Activated CD4-positive, alpha-beta T cell treated with anti-CD3 and anti-CD28 coated beads, Interleukin-2, amount 10 ng/mL, durations not matched to agents 24 days and 14 days (primary cell): Measurements from ENCODE around the gene TMEM129. TPM values are rescaled to one million over a fixed set of nuclear protein-coding genes. Genes with fewer than 3 reads are reported as not detected.
"Not testable (repeated sequence)": the region's sequence is repeated elsewhere in the genome, so short reads cannot be mapped to it uniquely, and the experiment has no call there.

Experiments used
- DNase-seq: peaks from one replicate; pipeline ENCODE4 v3.0.0; 2022
- H3K27ac Mint-ChIP-seq: one replicate; pipeline ENCODE4 v1.8.0; 2022; ENCODE audit warnings: mild to moderate bottlenecking, mixed read lengths
- H3K27me3 Mint-ChIP-seq: one replicate; pipeline ENCODE4 v1.8.0; 2022; ENCODE audit warnings: mixed read lengths
- H3K36me3 Mint-ChIP-seq: one replicate; pipeline ENCODE4 v1.8.0; 2022; ENCODE audit warnings: low read depth, mild to moderate bottlenecking, mixed read lengths
- H3K4me1 Mint-ChIP-seq: one replicate; pipeline ENCODE4 v1.8.0; 2021; ENCODE audit warnings: mixed read lengths
- H3K4me3 Mint-ChIP-seq: one replicate; pipeline ENCODE4 v1.8.0; 2022; ENCODE audit warnings: mild to moderate bottlenecking, moderate library complexity, mixed read lengths
- H3K9me3 Mint-ChIP-seq: one replicate; pipeline ENCODE4 v1.8.0; 2021; ENCODE audit warnings: mixed read lengths
- intact Hi-C: fragments of 100-400 bp; cut with micrococcal nuclease; formaldehyde crosslinking; loops from one replicate; pipeline ENCODE4 v1.15.1; 2023
- total RNA-seq: library from RNA; stranded (reverse); gene quantifications from 2 replicates; pipeline ENCODE4 v1.2.3, GENCODE V29; 2022

Gene TMEM129
- total RNA-seq, 1 donor from 2014 or later = 27.8 TPM

GRCh38 chr4:1682860-1683259 lies 38.3 kb downstream of the TMEM129 start:
- peaks cover 3% of the 10 kb centered on the region for H3K36me3 Mint-ChIP-seq
- peak overlapping the region; percentile 88 for H3K27ac Mint-ChIP-seq
- intact Hi-C loops = loop anchor here (5.0 kb wide), 1 partner anchor 436 kb away; the partner anchor contains the start of gene CTBP1
- peaks cover 12% of the 10 kb centered on the region for H3K4me1 Mint-ChIP-seq
- H3K9me3 Mint-ChIP-seq = no peaks in the 10 kb centered on the region
- peak overlapping the region; percentile 83 for H3K4me3 Mint-ChIP-seq
- H3K27me3 Mint-ChIP-seq = peaks cover 2% of the 10 kb centered on the region
- no peak for DNase-seq

DNA sequence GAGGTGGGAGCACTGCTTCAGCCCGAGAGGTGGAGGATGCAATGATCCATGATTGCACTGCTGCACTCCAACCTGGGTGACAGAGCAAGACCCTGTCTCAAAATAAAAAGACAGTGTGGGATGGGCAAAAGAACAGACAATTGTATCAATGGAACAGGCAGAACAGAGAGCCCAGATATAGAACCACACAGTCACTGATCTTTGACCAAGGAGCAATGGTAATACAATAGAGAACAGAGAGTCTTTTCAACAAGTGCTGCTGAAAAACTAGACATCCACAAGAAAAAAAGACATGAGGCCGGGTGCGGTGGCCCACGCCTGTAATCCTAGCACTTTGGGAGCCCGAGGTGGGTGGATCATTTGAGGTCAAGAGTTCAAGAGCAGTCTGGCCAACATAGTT lies 42.9 kb downstream of the TMEM129 start:
- peaks cover 2% of the 10 kb centered on the region for H3K27me3 Mint-ChIP-seq
- no peak overlapping the region for H3K4me3 Mint-ChIP-seq
- H3K27ac Mint-ChIP-seq = no peak overlapping the region
- DNase-seq = no peak
- intact Hi-C loops = no loop called here
- H3K4me1 Mint-ChIP-seq = peaks cover 9% of the 10 kb centered on the region
- no peaks in the 10 kb centered on the region for H3K9me3 Mint-ChIP-seq
- no peaks in the 10 kb centered on the region for H3K36me3 Mint-ChIP-seq

- intact Hi-C loops = no loop called here
- Mint-ChIP-seq H3K27ac (no peak overlapping the region), H3K4me3 (no peak overlapping the region), H3K36me3 (no peaks in the 10 kb centered on the region), H3K9me3 (no peaks in the 10 kb centered on the region), H3K27me3 (peaks cover 2% of the 10 kb centered on the region), H3K4me1 (no peaks in the 10 kb centered on the region)
- no peak for DNase-seq
Measured at GRCh38 chr4:1676605-1677525, 44.3 kb downstream of the TMEM129 start.

DNA sequence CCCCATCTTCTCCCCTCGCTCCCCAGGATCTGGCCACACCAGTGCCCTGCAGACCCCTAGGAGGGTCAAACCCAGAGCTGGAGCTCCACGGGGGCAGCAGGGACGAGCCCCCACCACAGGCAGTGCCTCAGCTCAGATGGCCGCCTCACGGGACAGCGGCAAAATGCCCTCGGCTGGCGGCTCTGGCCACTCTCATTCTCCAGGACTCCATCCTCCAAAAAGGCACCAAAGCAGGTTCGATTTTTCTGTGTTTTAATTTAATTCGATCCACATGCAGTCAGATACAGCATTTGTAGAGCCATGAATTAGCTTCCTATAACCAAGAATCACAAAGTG lies 45.4 kb downstream of the TMEM129 start:
- Mint-ChIP-seq H3K27ac (no peak overlapping the region), H3K4me3 (no peak overlapping the region), H3K9me3 (no peaks in the 10 kb centered on the region), H3K4me1 (no peaks in the 10 kb centered on the region), H3K27me3 (peaks cover 2% of the 10 kb centered on the region), H3K36me3 (no peaks in the 10 kb centered on the region)
- DNase-seq = no peak
- intact Hi-C loops = no loop called here

GRCh38 chr4:1675136-1675801 lies 45.9 kb downstream of the TMEM129 start:
- H3K4me3 Mint-ChIP-seq = no peak overlapping the region
- intact Hi-C loops = no loop called here
- no peaks in the 10 kb centered on the region for H3K9me3 Mint-ChIP-seq
- no peaks in the 10 kb centered on the region for H3K27me3 Mint-ChIP-seq
- DNase-seq = no peak
- no peak overlapping the region for H3K27ac Mint-ChIP-seq
- H3K36me3 Mint-ChIP-seq = no peaks in the 10 kb centered on the region
- H3K4me1 Mint-ChIP-seq = no peaks in the 10 kb centered on the region

DNA sequence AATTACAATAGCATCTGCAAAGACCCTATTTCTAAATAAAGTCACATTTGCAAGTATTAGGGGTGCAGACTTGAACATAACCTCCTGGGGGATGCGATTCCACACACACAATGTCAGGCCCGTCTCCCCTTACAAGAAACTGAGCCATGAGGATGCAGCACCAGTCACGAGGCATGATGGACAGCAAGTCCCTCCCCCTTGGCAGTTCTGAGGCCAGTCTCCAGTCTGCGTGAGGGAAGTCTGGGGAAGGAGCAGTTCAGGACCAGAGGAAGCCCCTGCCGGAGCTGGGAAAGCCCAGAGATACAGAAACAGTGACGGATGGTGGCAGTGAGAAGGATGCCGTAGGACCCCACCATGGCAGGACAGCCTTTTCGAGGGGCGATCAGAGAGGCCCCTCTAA lies 46.4 kb downstream of the TMEM129 start:
- H3K36me3 Mint-ChIP-seq = no peaks in the 10 kb centered on the region
- no peaks in the 10 kb centered on the region for H3K27me3 Mint-ChIP-seq
- no peak overlapping the region for H3K4me3 Mint-ChIP-seq
- no peaks in the 10 kb centered on the region for H3K4me1 Mint-ChIP-seq
- no peak overlapping the region for H3K27ac Mint-ChIP-seq
- intact Hi-C loops = no loop called here
- no peak for DNase-seq
- no peaks in the 10 kb centered on the region for H3K9me3 Mint-ChIP-seq

- Mint-ChIP-seq H3K27me3 (no peaks in the 10 kb centered on the region), H3K4me3 (no peak overlapping the region), H3K4me1 (no peaks in the 10 kb centered on the region), H3K36me3 (no peaks in the 10 kb centered on the region), H3K27ac (no peak overlapping the region), H3K9me3 (no peaks in the 10 kb centered on the region)
- DNase-seq = no peak
- intact Hi-C loops = no loop called here
Measured at GRCh38 chr4:1673671-1674070, 47.5 kb downstream of the TMEM129 start.

- DNase-seq, H3K27ac Mint-ChIP-seq, H3K4me3 Mint-ChIP-seq, H3K27me3 Mint-ChIP-seq, intact Hi-C loops, H3K9me3 Mint-ChIP-seq, H3K4me1 Mint-ChIP-seq, H3K36me3 Mint-ChIP-seq: not testable (repeated sequence)
Measured at GRCh38 chr4:1671011-1671410, 50.1 kb downstream of the TMEM129 start.

DNA sequence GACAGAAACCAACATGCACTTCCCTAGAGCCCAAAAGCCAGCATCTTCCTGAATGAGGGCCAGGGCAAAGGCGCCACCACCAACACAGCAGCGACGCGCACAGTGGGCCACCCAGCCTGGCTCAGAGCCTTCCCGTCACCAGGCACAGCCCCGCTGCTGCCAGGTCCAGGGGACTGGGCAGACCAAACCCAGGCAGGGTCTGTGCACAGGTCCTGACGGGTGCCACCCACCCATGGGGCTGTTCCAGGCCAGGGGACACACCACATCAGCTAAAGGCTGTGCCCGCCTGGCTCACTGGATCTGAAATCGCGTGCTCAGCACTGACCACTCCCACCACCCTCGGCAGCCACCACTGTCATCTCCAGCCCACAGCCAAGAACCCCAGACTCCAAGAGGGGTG lies 50.8 kb downstream of the TMEM129 start:
- Mint-ChIP-seq H3K9me3 (no peaks in the 10 kb centered on the region), H3K36me3 (no peaks in the 10 kb centered on the region), H3K27me3 (no peaks in the 10 kb centered on the region), H3K4me3 (no peak overlapping the region), H3K27ac (no peak overlapping the region), H3K4me1 (no peaks in the 10 kb centered on the region)
- DNase-seq = no peak
- intact Hi-C loops = no loop called here

- Mint-ChIP-seq H3K9me3 (no peaks in the 10 kb centered on the region), H3K36me3 (no peaks in the 10 kb centered on the region), H3K27me3 (no peaks in the 10 kb centered on the region), H3K4me1 (no peaks in the 10 kb centered on the region), H3K4me3 (no peak overlapping the region), H3K27ac (no peak overlapping the region)
- intact Hi-C loops = no loop called here
- no peak for DNase-seq
Measured at GRCh38 chr4:1669850-1670249, 51.3 kb downstream of the TMEM129 start.

DNA sequence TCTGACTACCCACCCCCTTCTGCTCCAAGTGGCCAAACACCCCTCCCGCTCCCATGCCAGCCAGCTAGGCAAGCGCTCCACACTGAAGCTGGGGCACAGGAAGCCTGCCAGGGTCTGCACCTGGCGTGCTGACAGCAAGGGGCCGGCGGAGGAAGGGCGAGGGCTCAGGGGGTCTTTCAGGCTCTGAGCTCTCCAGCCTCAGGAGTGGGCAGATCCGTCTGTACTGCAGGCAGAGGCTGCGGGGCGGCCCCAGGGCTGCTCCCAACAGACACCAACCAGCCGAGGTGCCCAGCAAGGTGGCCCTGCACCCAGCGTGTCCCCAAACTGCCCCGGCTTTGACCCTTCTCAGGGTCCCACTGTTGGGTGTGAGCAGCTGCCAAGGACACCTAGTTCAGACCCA lies 51.9 kb downstream of the TMEM129 start:
- no peak for DNase-seq
- H3K27me3 Mint-ChIP-seq = no peaks in the 10 kb centered on the region
- no peaks in the 10 kb centered on the region for H3K4me1 Mint-ChIP-seq
- intact Hi-C loops = no loop called here
- no peaks in the 10 kb centered on the region for H3K36me3 Mint-ChIP-seq
- H3K4me3 Mint-ChIP-seq = no peak overlapping the region
- H3K27ac Mint-ChIP-seq = no peak overlapping the region
- no peaks in the 10 kb centered on the region for H3K9me3 Mint-ChIP-seq

DNA sequence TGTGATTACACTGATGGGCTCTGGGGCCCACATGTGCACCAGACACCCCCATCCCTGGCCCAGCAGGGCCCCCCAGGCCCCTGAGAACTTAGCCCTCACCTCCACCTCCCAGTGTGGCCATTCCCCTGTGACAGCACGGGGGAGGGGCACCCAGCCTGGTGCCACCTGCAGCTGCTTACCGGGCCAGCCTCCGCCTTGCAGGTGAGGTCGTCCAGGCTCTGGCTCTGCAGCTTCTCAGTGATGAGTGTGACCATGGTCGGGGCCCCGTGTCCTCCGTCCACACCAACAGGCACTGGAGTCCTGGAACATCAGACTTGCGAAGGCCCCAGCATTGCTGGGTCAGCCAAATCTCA lies 52.7 kb downstream of the TMEM129 start:
- Mint-ChIP-seq H3K27me3 (no peaks in the 10 kb centered on the region), H3K4me3 (no peak overlapping the region), H3K4me1 (no peaks in the 10 kb centered on the region), H3K27ac (no peak overlapping the region), H3K36me3 (no peaks in the 10 kb centered on the region), H3K9me3 (no peaks in the 10 kb centered on the region)
- no peak for DNase-seq
- intact Hi-C loops = no loop called here

DNA sequence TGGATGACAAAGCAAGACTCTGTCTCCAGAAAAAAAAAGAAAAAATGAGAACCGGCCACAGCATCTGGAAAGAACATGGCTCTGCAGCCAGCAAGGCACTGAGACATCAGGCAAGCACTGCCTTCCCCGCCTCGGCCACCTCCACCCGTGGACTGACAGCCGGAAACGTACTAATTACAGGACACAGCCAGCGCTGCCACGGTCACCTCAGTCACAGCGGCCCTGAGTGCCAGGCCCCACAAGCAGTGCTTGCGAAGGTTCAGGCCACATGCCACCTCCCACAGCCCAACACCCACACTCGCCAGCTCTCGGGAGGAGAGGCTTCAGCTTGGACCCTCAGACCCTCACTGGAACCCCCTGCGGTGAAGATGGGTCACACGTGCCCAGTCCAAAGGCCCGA lies 53.9 kb downstream of the TMEM129 start:
- H3K27me3 Mint-ChIP-seq = no peaks in the 10 kb centered on the region
- intact Hi-C loops = no loop called here
- H3K4me1 Mint-ChIP-seq = no peaks in the 10 kb centered on the region
- no peak overlapping the region for H3K4me3 Mint-ChIP-seq
- no peaks in the 10 kb centered on the region for H3K9me3 Mint-ChIP-seq
- no peaks in the 10 kb centered on the region for H3K36me3 Mint-ChIP-seq
- no peak overlapping the region for H3K27ac Mint-ChIP-seq
- no peak for DNase-seq

- no peak for DNase-seq
- H3K4me1 Mint-ChIP-seq = no peaks in the 10 kb centered on the region
- no peaks in the 10 kb centered on the region for H3K9me3 Mint-ChIP-seq
- H3K27me3 Mint-ChIP-seq = no peaks in the 10 kb centered on the region
- intact Hi-C loops = no loop called here
- H3K4me3 Mint-ChIP-seq = no peak overlapping the region
- no peaks in the 10 kb centered on the region for H3K36me3 Mint-ChIP-seq
- no peak overlapping the region for H3K27ac Mint-ChIP-seq
Measured at GRCh38 chr4:1666391-1666790, 54.7 kb downstream of the TMEM129 start.
